ENCODE data around the gene CLDN9. TPM values are rescaled to one million over a fixed set of nuclear protein-coding genes. Genes with fewer than 3 reads are reported as not detected.

The CLDN9 gene
- total and polyA plus RNA-seq, 11 donors, result 0.13 to 2.0 (median 0.75) TPM

DNA sequence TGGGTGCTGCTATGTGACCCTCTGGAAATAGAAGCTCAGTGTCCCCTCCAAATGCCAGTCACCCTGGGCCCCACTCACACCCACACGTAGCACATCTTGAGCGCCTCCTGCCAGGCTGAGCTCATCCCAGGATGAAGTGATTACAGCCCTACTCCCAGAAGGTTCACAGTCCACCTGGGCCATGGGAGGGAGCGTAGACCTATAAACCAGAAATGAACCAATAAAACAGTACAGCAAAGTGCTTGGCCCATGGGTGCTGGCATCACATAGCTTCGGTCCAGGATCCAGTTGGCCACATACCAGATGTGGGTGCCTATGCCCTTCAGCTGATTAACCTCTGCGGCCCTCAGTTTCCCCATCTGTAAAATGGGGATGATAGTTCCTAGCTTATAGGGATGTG is 26.2 kb downstream of the CLDN9 start:
- Histone ChIP-seq H3K9me3 (no peaks in the 10 kb centered on the region), H3K4me1 (peaks cover 0 to 14% (median 0%) of the 10 kb centered on the region in 12 donors), H3K4me3 (no peak overlapping the region), H3K27me3 (peaks cover 30 to 98% (median 67%) of the 10 kb centered on the region in 9 donors), H3K27ac (no peak overlapping the region), H3K36me3 (no peaks in the 10 kb centered on the region)
- peak in 1 of 4 donors; percentile 22 for ATAC-seq
- TF ChIP-seq, protein P1, sequence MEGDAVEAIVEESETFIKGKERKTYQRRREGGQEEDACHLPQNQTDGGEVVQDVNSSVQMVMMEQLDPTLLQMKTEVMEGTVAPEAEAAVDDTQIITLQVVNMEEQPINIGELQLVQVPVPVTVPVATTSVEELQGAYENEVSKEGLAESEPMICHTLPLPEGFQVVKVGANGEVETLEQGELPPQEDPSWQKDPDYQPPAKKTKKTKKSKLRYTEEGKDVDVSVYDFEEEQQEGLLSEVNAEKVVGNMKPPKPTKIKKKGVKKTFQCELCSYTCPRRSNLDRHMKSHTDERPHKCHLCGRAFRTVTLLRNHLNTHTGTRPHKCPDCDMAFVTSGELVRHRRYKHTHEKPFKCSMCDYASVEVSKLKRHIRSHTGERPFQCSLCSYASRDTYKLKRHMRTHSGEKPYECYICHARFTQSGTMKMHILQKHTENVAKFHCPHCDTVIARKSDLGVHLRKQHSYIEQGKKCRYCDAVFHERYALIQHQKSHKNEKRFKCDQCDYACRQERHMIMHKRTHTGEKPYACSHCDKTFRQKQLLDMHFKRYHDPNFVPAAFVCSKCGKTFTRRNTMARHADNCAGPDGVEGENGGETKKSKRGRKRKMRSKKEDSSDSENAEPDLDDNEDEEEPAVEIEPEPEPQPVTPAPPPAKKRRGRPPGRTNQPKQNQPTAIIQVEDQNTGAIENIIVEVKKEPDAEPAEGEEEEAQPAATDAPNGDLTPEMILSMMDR (IDR thresholded peaks at IDR 0.05), result no peak
- TF ChIP-seq POLR2A (IDR thresholded peaks at IDR 0.05), result no peak
- 77 to 90% (median 82%) methylated on average over 5 of the region's 5 CpGs for WGBS, 4 donors
- intact Hi-C loops (cut with DNase I), result no loop called here
- no peak for DNase-seq

DNA sequence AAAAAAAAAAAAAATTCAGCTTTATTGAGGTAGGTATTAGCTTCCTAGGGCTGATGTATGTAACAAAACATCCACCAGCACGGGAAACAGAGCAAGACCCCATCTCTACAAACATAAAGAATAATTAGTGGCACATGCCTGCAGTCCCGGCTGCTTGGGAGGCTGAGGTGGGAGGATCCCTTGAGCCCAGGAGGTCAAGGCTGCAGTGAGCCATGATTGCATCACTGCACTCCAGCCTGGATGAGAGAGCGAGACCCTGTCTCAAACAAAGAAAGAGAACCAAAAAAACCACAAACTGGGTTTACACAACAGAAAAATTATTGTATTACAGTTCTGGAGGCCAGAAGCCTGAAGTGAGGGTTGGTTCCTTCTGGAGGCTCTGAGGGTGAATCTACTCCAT is 29.7 kb downstream of the CLDN9 start:
- Histone ChIP-seq H3K4me3 (no peak overlapping the region), H3K9me3 (no peaks in the 10 kb centered on the region), H3K4me1 (peaks cover 4 to 26% (median 16%) of the 10 kb centered on the region in 12 donors), H3K27ac (no peak overlapping the region), H3K27me3 (peaks cover 31 to 98% (median 70%) of the 10 kb centered on the region in 9 donors), H3K36me3 (no peaks in the 10 kb centered on the region)
- WGBS, 4 donors, result 89 to 97% (median 94%) methylated on average over 3 of the region's 3 CpGs
- ATAC-seq (no peak), DNase-seq (no peak)
- no peak for TF ChIP-seq POLR2A (IDR thresholded peaks at IDR 0.05)
- TF ChIP-seq, protein P1 (IDR thresholded peaks at IDR 0.05), result no peak
- intact Hi-C loops (cut with DNase I), result no loop called here

- H3K4me1 ChIP-seq, result peaks cover 4 to 34% (median 16%) of the 10 kb centered on the region in 12 donors
- peaks cover 32 to 96% (median 61%) of the 10 kb centered on the region in 9 donors for H3K27me3 ChIP-seq
- no peaks in the 10 kb centered on the region for H3K9me3 ChIP-seq
- intact Hi-C loops (cut with DNase I), result no loop called here
- no peak for TF ChIP-seq POLR2A (IDR thresholded peaks at IDR 0.05)
- TF ChIP-seq, protein P1 (IDR thresholded peaks at IDR 0.05), result no peak
- DNase-seq (no peak), ATAC-seq (no peak)
- H3K36me3 ChIP-seq, result no peaks in the 10 kb centered on the region
- H3K27ac ChIP-seq, result no peak overlapping the region
- H3K4me3 ChIP-seq, result peak overlapping the region in 1 of 12 donors; percentile 58
- WGBS, 4 donors, result 89 to 95% (median 92%) methylated on average over 6 of the region's 6 CpGs
Observed at GRCh38 chr16:3044708-3045107, 32.0 kb downstream of the CLDN9 start.

DNA sequence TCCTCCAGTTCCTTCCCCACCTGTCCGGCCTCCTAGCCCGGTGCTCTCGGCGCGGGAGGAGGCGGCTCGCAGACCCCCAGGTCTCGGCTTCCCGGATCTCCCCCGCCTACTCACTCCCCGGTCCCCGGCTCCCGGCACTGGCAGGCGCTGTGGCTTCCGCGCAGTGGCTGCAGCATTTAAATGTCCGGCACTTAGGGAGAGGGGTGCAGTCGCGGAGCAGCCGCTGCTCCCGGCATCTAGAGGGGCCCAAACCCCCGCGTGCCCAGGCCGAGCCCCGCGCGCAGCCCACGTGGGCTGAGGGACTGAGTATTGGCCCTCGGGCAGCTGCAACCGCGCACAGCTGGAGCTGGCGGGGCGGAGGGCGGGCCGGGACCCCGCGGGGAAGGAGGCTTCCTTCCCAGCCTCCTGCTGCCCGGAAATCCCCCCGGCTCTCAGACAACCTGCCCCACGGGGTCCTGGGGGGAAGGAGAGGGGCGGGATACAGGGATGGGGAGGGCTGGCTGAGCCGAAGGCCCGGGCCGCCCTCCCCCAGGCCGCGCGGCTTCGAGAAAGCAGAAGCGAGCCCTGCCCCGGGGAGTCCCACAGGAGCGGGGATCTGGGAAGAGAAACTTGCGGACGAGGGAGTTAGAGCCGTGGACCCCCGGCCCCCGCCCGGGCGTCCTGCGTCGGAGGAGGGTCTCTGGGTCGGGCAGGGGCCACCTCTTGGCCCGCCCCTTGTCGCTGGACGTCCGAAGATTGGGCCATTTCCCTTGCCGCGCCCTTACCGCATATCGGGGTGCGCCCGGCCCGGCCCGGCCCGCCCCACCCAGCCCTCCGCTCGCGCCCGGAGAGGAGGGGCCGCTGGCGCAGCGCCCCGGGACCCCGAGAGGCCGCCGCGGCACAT is 33.3 kb downstream of the CLDN9 start, which contains the start of gene MMP25:
Gene MMP25, plus strand, starts transcription at position 804 of the 883 bp plus-strand sequence. CDS start 357 bp downstream, outside the sequence.
- TF ChIP-seq POLR2A (IDR thresholded peaks at IDR 0.05), result no peak
- TF ChIP-seq, protein P1 (IDR thresholded peaks at IDR 0.05), result no peak
- Histone ChIP-seq H3K27ac (peak within 1 kb of the TSS in 2 of 12 donors; percentile 17 to 19), H3K9me3 (no peaks in the 10 kb centered on the region), H3K4me3 (peak within 1 kb of the TSS; percentile 25 to 66 (median 54)), H3K4me1 (peaks cover 4 to 34% (median 16%) of the 10 kb centered on the region in 12 donors), H3K27me3 (peaks cover 32 to 89% (median 52%) of the 10 kb centered on the region in 9 donors), H3K36me3 (no peaks in the 10 kb centered on the region)
- ATAC-seq (peak in 3 of 4 donors; percentile 38 to 65 (median 41)), DNase-seq (peak in 1 of 5 donors; percentile 70)
- intact Hi-C loops (cut with DNase I), result no loop called here
- 0 to 1% (median 1%) methylated on average over 39 to 86 of the region's 86 CpGs for WGBS, 4 donors

All from heart left ventricle (tissue), 16 donors.